Measurements from ENCODE around the gene NMRK2.

Gene NMRK2

GRCh38 chr19:3982701-3983541, 50.1 kb downstream of the NMRK2 start:
- DNase-seq = no peak

GRCh38 chr19:3983542-3983914, 50.7 kb downstream of the NMRK2 start:
- DNase-seq = no peak

GRCh38 chr19:3983936-3984583, 51.2 kb downstream of the NMRK2 start:
- DNase-seq = no peak

GRCh38 chr19:3984584-3984907, 51.7 kb downstream of the NMRK2 start:
- peak; percentile 26 for DNase-seq

- peak; percentile 89 for DNase-seq
Observed at GRCh38 chr19:3984908-3985642, 52.2 kb downstream of the NMRK2 start, which contains the start of gene EEF2. TSS of gene EEF2 (minus strand) at chr19:3985463. CDS start at chr19:3985380, 83 bp downstream.

GRCh38 chr19:3985643-3986259, 52.9 kb downstream of the NMRK2 start:
- peak; percentile 32 for DNase-seq

- peak; percentile 92 for DNase-seq
Observed at GRCh38 chr19:3986260-3987041, 53.6 kb downstream of the NMRK2 start.

- peak; percentile 91 for DNase-seq
Observed at GRCh38 chr19:3987619-3988371, 54.9 kb downstream of the NMRK2 start.

GRCh38 chr19:3990815-3991117, 57.9 kb downstream of the NMRK2 start:
- no peak for DNase-seq
